Stimulated activated CD4-positive, alpha-beta T cell treated with anti-CD3 and anti-CD28 coated beads, TNF-alpha, amount 100 ng/mL, for 4 hours (primary cell): ENCODE results near the gene ACTR5.

Experiments
- DNase-seq, 3 experiments: peaks; one replicate each; pipeline ENCODE4 v3.0.0-alpha.2; 2020; ENCODE audit warnings: low read depth in 3 of 3

The ACTR5 gene

GRCh38 chr20:38728911-38729642 lies 19.2 kb upstream of the ACTR5 start:
- no peak for DNase-seq

- no peak for DNase-seq
These were observed 18.5 kb upstream of the ACTR5 start for GRCh38 chr20:38729767-38730166.

GRCh38 chr20:38730167-38730988 lies 17.9 kb upstream of the ACTR5 start:
- no peak for DNase-seq

GRCh38 chr20:38730989-38731737 lies 17.1 kb upstream of the ACTR5 start:
- DNase-seq: peak; percentile 57 to 67 (median 63)

GRCh38 chr20:38731738-38732113 lies 16.5 kb upstream of the ACTR5 start:
- no peak for DNase-seq

- no peak for DNase-seq
These were observed 15.3 kb upstream of the ACTR5 start for GRCh38 chr20:38732981-38733380.

GRCh38 chr20:38735172-38735571 lies 13.1 kb upstream of the ACTR5 start:
- no peak for DNase-seq

GRCh38 chr20:38737887-38738286 lies 10.4 kb upstream of the ACTR5 start:
- DNase-seq: no peak

GRCh38 chr20:38745757-38746156 lies 2.5 kb upstream of the ACTR5 start:
- DNase-seq: no peak

- no peak for DNase-seq
These were observed 664 bp upstream of the ACTR5 start for GRCh38 chr20:38747495-38748096.

- peak in 2 of 3 experiments; percentile 42 to 48 for DNase-seq
These were observed 545 bp downstream of the ACTR5 start for GRCh38 chr20:38748861-38749149.

- DNase-seq: no peak
These were observed 3.2 kb downstream of the ACTR5 start for GRCh38 chr20:38751360-38751976.

GRCh38 chr20:38752029-38752428 lies 3.8 kb downstream of the ACTR5 start:
- DNase-seq: no peak

- DNase-seq: no peak
These were observed 6.7 kb downstream of the ACTR5 start for GRCh38 chr20:38754924-38755323.

- DNase-seq: no peak
These were observed 7.2 kb downstream of the ACTR5 start for GRCh38 chr20:38755324-38755910.

GRCh38 chr20:38757145-38757775 lies 9.0 kb downstream of the ACTR5 start:
- DNase-seq: no peak

GRCh38 chr20:38759106-38759505 lies 10.8 kb downstream of the ACTR5 start:
- no peak for DNase-seq

- DNase-seq: no peak
These were observed 12.7 kb downstream of the ACTR5 start for GRCh38 chr20:38760978-38761377.

- no peak for DNase-seq
These were observed 13.9 kb downstream of the ACTR5 start for GRCh38 chr20:38762174-38762573.

GRCh38 chr20:38763616-38764015 lies 15.4 kb downstream of the ACTR5 start:
- DNase-seq: no peak
